Neural progenitor cell (in vitro differentiated cells): ENCODE data around the gene NUDT16. TPM values are rescaled to one million over a fixed set of nuclear protein-coding genes. Genes with fewer than 3 reads are reported as not detected.
A peak's percentile ranks its signal among the peaks of the same experiment; 100 is the strongest.

ENCODE experiments used
- DNase-seq: peaks from one replicate; pipeline ENCODE4 v3.0.0-alpha.2; 2016; ENCODE audit warnings: low spot score
- H2AFZ ChIP-seq: fragments of 200-600 bp; sonication (generic); replicated peaks from 2 replicates; pipeline ENCODE4 v1.6.1; 2016; ENCODE audit warnings: antibody characterized with exemption
- H3F3A ChIP-seq: fragments of 200-600 bp; sonication (generic); 2 replicates; pipeline ENCODE4 v1.6.1; 2016; ENCODE audit warnings: antibody characterized with exemption, low read depth
- H3K27ac ChIP-seq: fragments of 200-600 bp; sonication (generic); 2 replicates; pipeline ENCODE4 v1.5.1; 2016; ENCODE audit warnings: mild to moderate bottlenecking
- H3K27me3 ChIP-seq: fragments of 200-600 bp; sonication (generic); 2 replicates; pipeline ENCODE4 v1.6.1; 2016; ENCODE audit warnings: mild to moderate bottlenecking, moderate library complexity
- H3K36me3 ChIP-seq: fragments of 200-600 bp; sonication (generic); 2 replicates; pipeline ENCODE4 v1.5.1; 2016
- H3K4me1 ChIP-seq: fragments of 200-600 bp; sonication (generic); 2 replicates; pipeline ENCODE4 v1.6.1; 2016; ENCODE audit warnings: mixed run types
- H3K4me2 ChIP-seq: fragments of 200-600 bp; sonication (generic); 2 replicates; pipeline ENCODE4 v1.6.1; 2016
- H3K4me3 ChIP-seq: fragments of 200-600 bp; sonication (generic); 2 replicates; pipeline ENCODE4 v1.5.1; 2016
- H3K79me2 ChIP-seq: fragments of 200-600 bp; sonication (generic); 2 replicates; pipeline ENCODE4 v1.6.1; 2016; ENCODE audit warnings: low read depth
- H3K9ac ChIP-seq: fragments of 200-600 bp; sonication (generic); 2 replicates; pipeline ENCODE4 v1.6.1; 2016
- H3K9me3 ChIP-seq: fragments of 200-600 bp; sonication (generic); 2 replicates; pipeline ENCODE4 v1.5.1; 2016; ENCODE audit warnings: low read depth
- H4K20me1 ChIP-seq: fragments of 200-600 bp; sonication (generic); 2 replicates; pipeline ENCODE4 v1.6.1; 2016; ENCODE audit warnings: low read depth
- H3K27ac Mint-ChIP-seq: 3 replicates; pipeline ENCODE4 v1.8.0; 2021; ENCODE audit warnings: mixed read lengths
- H3K27me3 Mint-ChIP-seq: 2 replicates; pipeline ENCODE4 v1.8.0; 2022; ENCODE audit warnings: low read depth, mild to moderate bottlenecking, inconsistent platforms, moderate library complexity, mixed read lengths; ENCODE audit not compliant: insufficient read depth
- H3K36me3 Mint-ChIP-seq: 3 replicates; pipeline ENCODE4 v1.8.0; 2021; ENCODE audit warnings: mixed read lengths
- H3K4me1 Mint-ChIP-seq: 3 replicates; pipeline ENCODE4 v1.8.0; 2021; ENCODE audit warnings: mixed read lengths
- H3K4me3 Mint-ChIP-seq: 3 replicates; pipeline ENCODE4 v1.8.0; 2021; ENCODE audit warnings: mild to moderate bottlenecking, moderate library complexity, mixed read lengths
- H3K9me3 Mint-ChIP-seq: 3 replicates; pipeline ENCODE4 v1.8.0; 2020; ENCODE audit warnings: mixed read lengths
- CTCF ChIP-seq: fragments of 200-600 bp; sonication (generic); IDR thresholded peaks from 2 replicates; pipeline ENCODE4 v1.5.1; 2017; ENCODE audit warnings: antibody characterized with exemption, mild to moderate bottlenecking
- EZH2 ChIP-seq: fragments of 200-600 bp; sonication (generic); IDR thresholded peaks from 2 replicates; pipeline ENCODE4 v1.6.1; 2017; ENCODE audit warnings: antibody characterized with exemption, mild to moderate bottlenecking, moderate library complexity
- EZH2phosphoT487 ChIP-seq: fragments of 200-600 bp; sonication (generic); IDR thresholded peaks from 2 replicates; pipeline ENCODE4 v1.6.1; 2017; ENCODE audit warnings: antibody characterized with exemption
- total RNA-seq: library from RNA; depleted of rRNA; stranded (reverse); fragments of >200 nt; gene quantifications from 2 replicates; pipeline ENCODE4 v1.2.3, GENCODE V29; 2015; ENCODE audit warnings: low replicate concordance

NUDT16 gene
- total RNA-seq, 1 donor from 2014 or later, result 19.1 TPM

DNA sequence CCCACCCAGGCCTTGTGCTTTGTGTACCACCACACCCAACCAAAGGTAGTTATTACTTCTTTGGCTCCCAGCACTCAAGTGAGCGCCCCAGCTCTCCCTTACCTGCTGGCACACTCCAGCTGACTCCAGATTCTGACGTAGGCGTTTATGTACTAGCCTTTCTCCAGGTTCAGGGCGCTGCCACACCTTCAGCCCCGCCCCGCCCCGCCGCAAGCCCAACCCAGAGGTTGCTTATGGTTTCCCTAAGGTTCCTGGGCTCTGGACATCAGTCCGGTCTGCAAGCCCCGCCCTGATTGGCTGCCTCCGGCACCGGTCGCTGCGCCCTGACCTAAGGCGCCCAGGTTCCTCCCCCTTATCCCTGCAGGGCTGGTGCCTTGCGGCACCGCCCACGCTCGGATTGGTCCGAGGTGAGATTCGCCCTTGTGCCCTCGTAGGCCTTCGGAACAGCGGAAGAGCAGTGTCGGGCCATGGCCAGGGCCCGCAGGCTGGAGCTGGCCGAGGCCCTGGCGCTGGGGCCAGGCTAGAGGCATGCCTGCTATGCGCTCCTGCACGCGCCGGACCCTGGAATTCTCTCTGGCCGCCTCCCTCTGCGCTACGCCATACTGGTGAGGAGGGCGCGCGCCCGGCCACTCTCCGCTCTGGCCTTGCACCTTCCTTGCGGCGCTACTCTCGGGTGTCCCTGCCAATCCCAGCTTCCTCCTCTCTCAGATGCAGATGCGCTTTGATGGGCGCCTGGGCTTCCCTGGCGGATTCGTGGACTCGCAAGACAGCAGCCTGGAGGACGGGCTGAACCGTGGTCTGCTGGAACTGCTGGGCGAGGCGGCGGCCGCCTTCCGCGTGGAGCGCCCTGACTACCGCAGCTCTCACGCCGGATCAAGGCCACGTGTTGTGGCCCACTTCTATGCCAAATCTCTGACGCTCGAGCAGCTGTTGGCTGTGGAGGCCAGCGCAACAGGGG is 19.8 kb upstream of the NUDT16 start:
- peaks cover 8% of the 10 kb centered on the region for H3K27me3 Mint-ChIP-seq
- peaks cover 3% of the 10 kb centered on the region for H3K36me3 Mint-ChIP-seq
- no peak overlapping the region for H3K27ac Mint-ChIP-seq
- Histone ChIP-seq H2AFZ (peak overlapping the region; percentile 72), H3F3A (no peaks in the 10 kb centered on the region), H3K36me3 (no peaks in the 10 kb centered on the region), H3K79me2 (no peaks in the 10 kb centered on the region), H4K20me1 (no peaks in the 10 kb centered on the region), H3K4me3 (peak overlapping the region; percentile 45), H3K4me2 (peak overlapping the region; percentile 66), H3K27me3 (no peaks in the 10 kb centered on the region), H3K27ac (no peak overlapping the region), H3K9me3 (no peaks in the 10 kb centered on the region), H3K9ac (no peak overlapping the region), H3K4me1 (no peaks in the 10 kb centered on the region)
- DNase-seq, result peak; percentile 80
- no peak for TF ChIP-seq EZH2phosphoT487
- no peak for TF ChIP-seq EZH2
- TF ChIP-seq CTCF, result no peak
- no peaks in the 10 kb centered on the region for H3K9me3 Mint-ChIP-seq
- no peak overlapping the region for H3K4me3 Mint-ChIP-seq
- no peaks in the 10 kb centered on the region for H3K4me1 Mint-ChIP-seq

DNA sequence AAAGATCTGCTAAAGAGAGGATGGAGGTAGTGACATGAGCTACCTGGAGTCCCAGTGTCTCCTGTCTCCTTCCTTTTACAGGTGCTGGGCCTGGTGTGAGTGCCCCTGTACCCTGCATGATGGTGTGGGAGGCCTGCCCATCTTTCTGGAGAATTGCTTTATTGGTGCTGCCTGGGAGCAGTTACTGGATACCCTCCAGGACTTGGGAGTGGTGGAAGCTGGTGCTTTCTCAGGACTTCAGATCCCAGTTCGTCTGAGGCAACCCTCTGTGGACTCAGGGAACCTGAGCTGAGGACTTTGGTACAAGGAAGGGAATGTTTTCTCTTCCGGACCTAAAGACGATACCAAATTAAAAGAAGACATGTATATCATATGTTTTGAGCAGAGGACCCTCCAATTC is 18.3 kb upstream of the NUDT16 start:
- Mint-ChIP-seq H3K27me3 (peaks cover 6% of the 10 kb centered on the region), H3K4me1 (no peaks in the 10 kb centered on the region), H3K4me3 (no peak overlapping the region), H3K27ac (no peak overlapping the region), H3K9me3 (peaks cover 10% of the 10 kb centered on the region), H3K36me3 (peaks cover 3% of the 10 kb centered on the region)
- no peak for TF ChIP-seq CTCF
- TF ChIP-seq EZH2, result no peak
- TF ChIP-seq EZH2phosphoT487, result no peak
- Histone ChIP-seq H3K27me3 (no peaks in the 10 kb centered on the region), H3K9me3 (peaks cover 12% of the 10 kb centered on the region), H3K4me3 (no peak overlapping the region), H3K9ac (no peak overlapping the region), H4K20me1 (no peaks in the 10 kb centered on the region), H3K27ac (no peak overlapping the region), H3K79me2 (no peaks in the 10 kb centered on the region), H3F3A (no peaks in the 10 kb centered on the region), H3K4me1 (no peaks in the 10 kb centered on the region), H3K4me2 (no peak overlapping the region), H2AFZ (no peak overlapping the region), H3K36me3 (no peaks in the 10 kb centered on the region)
- no peak for DNase-seq

DNA sequence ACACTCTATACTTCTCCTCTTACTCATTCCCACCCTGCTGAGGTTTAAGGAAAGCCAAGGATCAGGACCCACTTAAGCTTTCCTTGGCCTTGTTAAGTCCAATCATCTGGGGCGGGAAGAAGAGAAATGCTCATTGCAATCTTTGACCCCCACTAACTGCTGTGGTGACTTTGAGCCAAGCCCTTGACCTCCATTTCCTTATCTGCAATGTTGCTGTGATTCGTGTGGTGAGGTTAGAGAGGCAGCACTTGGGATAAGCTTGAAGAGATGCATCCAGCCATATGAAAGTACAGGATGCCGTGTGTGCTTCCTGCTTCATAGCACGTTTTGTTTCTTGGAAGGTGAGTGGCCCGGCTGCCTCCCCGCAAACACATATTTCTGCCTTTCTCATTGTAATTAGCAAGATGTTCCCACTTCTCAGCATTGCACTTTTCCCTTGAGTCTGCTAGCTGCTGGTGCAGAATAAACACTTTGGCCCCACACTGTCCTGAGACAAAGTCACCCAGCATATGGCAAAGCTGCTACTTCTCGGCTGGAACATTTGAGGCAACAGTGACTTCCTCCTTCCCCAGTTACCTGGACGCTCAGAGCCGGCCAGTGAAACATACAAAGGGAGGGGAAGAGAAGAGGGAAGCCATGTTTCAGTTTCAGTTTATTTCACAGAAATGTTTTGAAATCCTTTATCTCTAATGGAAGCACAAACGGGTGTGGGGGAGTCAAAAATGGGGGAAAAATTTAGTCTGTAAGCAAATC is 10.5 kb upstream of the NUDT16 start:
- Histone ChIP-seq H3K4me2 (no peak overlapping the region), H3F3A (no peaks in the 10 kb centered on the region), H3K27ac (no peak overlapping the region), H3K36me3 (no peaks in the 10 kb centered on the region), H4K20me1 (no peaks in the 10 kb centered on the region), H3K4me3 (no peak overlapping the region), H2AFZ (no peak overlapping the region), H3K79me2 (no peaks in the 10 kb centered on the region), H3K4me1 (no peaks in the 10 kb centered on the region), H3K9ac (no peak overlapping the region), H3K9me3 (peaks cover 12% of the 10 kb centered on the region), H3K27me3 (no peaks in the 10 kb centered on the region)
- peaks cover 10% of the 10 kb centered on the region for H3K9me3 Mint-ChIP-seq
- no peaks in the 10 kb centered on the region for H3K4me1 Mint-ChIP-seq
- H3K36me3 Mint-ChIP-seq, result peaks cover 18% of the 10 kb centered on the region
- no peak for DNase-seq
- no peak overlapping the region for H3K4me3 Mint-ChIP-seq
- no peak overlapping the region for H3K27ac Mint-ChIP-seq
- H3K27me3 Mint-ChIP-seq, result no peaks in the 10 kb centered on the region
- TF ChIP-seq CTCF, result no peak
- no peak for TF ChIP-seq EZH2
- TF ChIP-seq EZH2phosphoT487, result no peak
